PC-9 (cell line): ENCODE measurements around the gene CPXM2. TPM values are rescaled to one million over a fixed set of nuclear protein-coding genes. Genes with fewer than 3 reads are reported as not detected.

Source experiments
- BruUV-seq: library from RNA; stranded (reverse); fragments of 400-500 nt; replicated peaks from 2 replicates; lab custom pipeline; 2021; lab: Mats Ljungman, UMichigan
- CTCF ChIA-PET: fragments of 300-600 bp; sonication (Branson Sonifier 250); formaldehyde crosslinking; loops from one replicate; lab custom pipeline; 2022; ENCODE audit warnings: antibody characterized with exemption; lab: Charles Lee
- POLR2A ChIA-PET: fragments of 300-600 bp; sonication (Branson Sonifier 250); formaldehyde crosslinking; loops from one replicate; lab custom pipeline; 2022; ENCODE audit warnings: antibody characterized with exemption; ENCODE audit not compliant: unreplicated experiment; lab: Charles Lee
- DNase-seq, 2 experiments: peaks; one replicate each; pipeline versions ENCODE4 v3.0.0 to v3.0.0-alpha.2; 2015 to 2022; ENCODE audit warnings: mixed read lengths in 1 of 2
- H2AFZ ChIP-seq: fragments of 200-600 bp; sonication (generic); 2 replicates; pipeline ENCODE4 v1.8.1; 2017; ENCODE audit warnings: antibody characterized with exemption
- H3F3A ChIP-seq: fragments of 200-600 bp; sonication (generic); 2 replicates; pipeline ENCODE4 v1.8.1; 2017; ENCODE audit warnings: antibody characterized with exemption, mild to moderate bottlenecking, low read depth; ENCODE audit not compliant: insufficient read depth
- H3K27ac ChIP-seq: fragments of 200-600 bp; sonication (generic); 2 replicates; pipeline ENCODE4 v1.6.1; 2016; ENCODE audit warnings: mixed run types
- H3K27me3 ChIP-seq: fragments of 200-600 bp; sonication (generic); 2 replicates; pipeline ENCODE4 v1.6.1; 2016; ENCODE audit warnings: low read depth, mixed run types; ENCODE audit not compliant: insufficient read depth
- H3K36me3 ChIP-seq: fragments of 200-600 bp; sonication (generic); 2 replicates; pipeline ENCODE4 v1.6.1; 2016; ENCODE audit warnings: low read depth, mixed run types
- H3K4me1 ChIP-seq: fragments of 200-600 bp; sonication (generic); replicated peaks from 2 replicates; pipeline ENCODE4 v1.6.1; 2016; ENCODE audit warnings: mixed run types; ENCODE audit not compliant: insufficient read depth
- H3K4me2 ChIP-seq: fragments of 200-600 bp; sonication (generic); 2 replicates; pipeline ENCODE4 v1.6.1; 2017; ENCODE audit warnings: mixed run types
- H3K4me3 ChIP-seq: fragments of 200-600 bp; sonication (generic); 2 replicates; pipeline ENCODE4 v1.6.1; 2016; ENCODE audit warnings: mixed run types
- H3K79me2 ChIP-seq: fragments of 200-600 bp; sonication (generic); 2 replicates; pipeline ENCODE4 v1.6.1; 2017; ENCODE audit warnings: low read depth, mixed run types
- H3K9me2 ChIP-seq: fragments of 200-600 bp; sonication (generic); 2 replicates; pipeline ENCODE4 v1.8.1; 2017; ENCODE audit warnings: mild to moderate bottlenecking; ENCODE audit not compliant: insufficient read depth
- H3K9me3 ChIP-seq: fragments of 200-600 bp; sonication (generic); 2 replicates; pipeline ENCODE4 v1.8.1; 2016; ENCODE audit warnings: low read depth; ENCODE audit not compliant: insufficient read depth
- H4K20me1 ChIP-seq: fragments of 200-600 bp; sonication (generic); 2 replicates; pipeline ENCODE4 v1.8.1; 2017; ENCODE audit not compliant: insufficient read depth
- CTCF ChIP-seq: fragments of 200-600 bp; sonication (generic); conservative IDR thresholded peaks from 2 replicates; pipeline ENCODE4 v1.6.1; 2017; ENCODE audit warnings: mixed run types, antibody characterized with exemption, mild to moderate bottlenecking, moderate library complexity
- EZH2 ChIP-seq: fragments of 200-600 bp; sonication (generic); IDR thresholded peaks from 2 replicates; pipeline ENCODE4 v1.8.0; 2017; ENCODE audit warnings: antibody characterized with exemption, low read depth
- intact Hi-C: fragments of 100-400 bp; cut with micrococcal nuclease; formaldehyde crosslinking; loops from one replicate; pipeline ENCODE4 v1.10.0; 2022; ENCODE audit not compliant: unreplicated experiment
- total RNA-seq: library from RNA; stranded (reverse); gene quantifications from 2 replicates; pipeline ENCODE4 v1.2.3, GENCODE V29; 2021

The CPXM2 gene
- total RNA-seq, 1 experiment from 2014 or later, result not detected

- Histone ChIP-seq H3K79me2 (no peaks in the 10 kb centered on the region), H3K4me3 (no peak overlapping the region), H2AFZ (no peak overlapping the region), H3K9me2 (no peaks in the 10 kb centered on the region), H3K36me3 (no peaks in the 10 kb centered on the region), H3K9me3 (no peaks in the 10 kb centered on the region), H3K4me1 (no peaks in the 10 kb centered on the region), H3K27ac (no peak overlapping the region), H3K27me3 (no peaks in the 10 kb centered on the region; the same call in 1 of the 2 replicates), H4K20me1 (no peaks in the 10 kb centered on the region), H3F3A (no peaks in the 10 kb centered on the region), H3K4me2 (no peak overlapping the region)
- ChIA-PET CTCF (no interaction called here), POLR2A (no interaction called here)
- no peak for DNase-seq
- BruUV-seq, result no TSS peak
- no peak for TF ChIP-seq EZH2
- TF ChIP-seq CTCF, result no peak
- intact Hi-C loops, result no loop called here
Observed at GRCh38 chr10:123704076-123704475, 187.5 kb downstream of the CPXM2 start.

DNA sequence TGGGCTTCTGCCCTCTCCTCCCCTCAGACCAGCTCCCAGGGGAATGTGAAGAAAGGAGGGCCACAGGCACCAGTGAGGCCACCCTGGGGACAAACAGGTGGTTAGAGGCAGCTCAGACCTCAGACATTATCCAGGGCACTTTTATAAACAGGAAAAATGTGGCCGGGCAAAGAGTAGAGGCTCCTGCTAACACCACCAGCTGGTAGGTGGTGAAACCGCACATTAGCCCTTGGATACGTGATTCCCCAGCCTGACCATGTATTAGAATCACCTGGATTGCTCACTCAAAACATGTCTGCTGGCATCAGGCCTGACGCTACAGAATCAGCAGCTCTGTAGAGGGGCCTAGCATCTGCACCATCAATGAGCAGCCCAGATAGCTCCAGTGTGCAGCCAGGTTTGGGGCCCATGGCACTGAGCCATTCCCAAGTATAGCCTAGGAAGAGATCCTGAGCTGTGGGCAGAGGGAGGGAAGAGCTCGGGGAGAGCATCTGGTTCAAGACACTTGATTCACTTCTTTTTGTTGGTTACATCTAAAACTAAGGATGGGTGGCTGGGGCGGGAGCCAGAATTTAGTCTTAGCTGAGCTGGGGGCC is 188.3 kb downstream of the CPXM2 start:
- DNase-seq, result no peak
- Histone ChIP-seq H3K4me2 (no peak overlapping the region), H3F3A (no peaks in the 10 kb centered on the region), H3K4me1 (no peaks in the 10 kb centered on the region), H3K36me3 (no peaks in the 10 kb centered on the region), H3K27ac (no peak overlapping the region), H2AFZ (no peak overlapping the region), H4K20me1 (no peaks in the 10 kb centered on the region), H3K4me3 (no peak overlapping the region), H3K9me3 (no peaks in the 10 kb centered on the region), H3K79me2 (no peaks in the 10 kb centered on the region), H3K9me2 (no peaks in the 10 kb centered on the region), H3K27me3 (no peaks in the 10 kb centered on the region; the same call in 1 of the 2 replicates)
- ChIA-PET POLR2A (no interaction called here), CTCF (no interaction called here)
- intact Hi-C loops, result no loop called here
- TF ChIP-seq CTCF (no peak), EZH2 (no peak)
- no TSS peak for BruUV-seq

Other genes with a start within 250 kb of the CPXM2 start
- not detected in 2 replicates for gene GPR26, start 225.5 kb downstream of the CPXM2 start, total RNA-seq
- gene CHST15, start 201.8 kb upstream of the CPXM2 start, total RNA-seq, result 23.8 and 24.6 TPM in 2 replicates